GM12878 (cell line): ENCODE measurements around the gene SRC. TPM values are rescaled to one million over a fixed set of nuclear protein-coding genes. Genes with fewer than 3 reads are reported as not detected.
A peak's percentile ranks its signal among the peaks of the same experiment; 100 is the strongest.

Experiments used
- ATAC-seq: fragments of 200-7000 bp; cut with Tn5 transposase; 3 replicates; pipeline ENCODE4 v1.9.1; 2020; ENCODE audit warnings: mild to moderate bottlenecking, moderate library complexity
- BruUV-seq: library from RNA; stranded (reverse); fragments of 400-500 nt; replicated peaks from 2 replicates; lab custom pipeline; 2021; lab: Mats Ljungman, UMichigan
- CTCF ChIA-PET: fragments of 300-600 bp; sonication (Branson Sonifier 250); formaldehyde crosslinking; extraction: SDS; loops from one replicate; lab custom pipeline; 2021; ENCODE audit warnings: inconsistent platforms; lab: Yijun Ruan, JAX
- POLR2A ChIA-PET: fragments of 350-600 bp; formaldehyde crosslinking; extraction: SDS; loops from one replicate; lab custom pipeline; 2021; ENCODE audit warnings: inconsistent platforms; lab: Charles Lee
- RAD21 ChIA-PET: fragments of 300-600 bp; sonication (Branson Sonifier 250); formaldehyde crosslinking; loops from one replicate; lab custom pipeline; 2023; ENCODE audit warnings: antibody characterized with exemption; ENCODE audit not compliant: unreplicated experiment; lab: Charles Lee
- SMC1A ChIA-PET: fragments of 300-600 bp; sonication (Branson Sonifier 250); formaldehyde crosslinking; loops from one replicate; lab custom pipeline; 2023; ENCODE audit not compliant: unreplicated experiment, uncharacterized antibody; lab: Charles Lee
- DNase-seq: peaks from one replicate; pipeline ENCODE4 v3.0.0-alpha.2; 2011; ENCODE audit warnings: low read depth, low spot score
- FAIRE-seq: peaks from 3 replicates; lab custom pipeline; 2011; peaks lifted over from hg19 to GRCh38; lab: Jason Lieb, UNC
- H2AFZ ChIP-seq: 2 replicates; pipeline ENCODE4 v1.6.0; 2011; ENCODE audit warnings: low read depth, low read length, control low read depth; ENCODE audit not compliant: control insufficient read depth
- H3K27ac ChIP-seq: 2 replicates; pipeline ENCODE4 v1.5.1; 2011; ENCODE audit warnings: control low read depth; ENCODE audit not compliant: control insufficient read depth, insufficient read depth
- H3K27me3 ChIP-seq, 2 experiments: replicated peaks in 1 of 2; 2 replicates each; pipeline versions ENCODE4 v1.6.0 to v1.6.1; 2011; ENCODE audit warnings: low read length in 1 of 2; ENCODE audit not compliant: control insufficient read depth in 2 of 2, insufficient read depth in 2 of 2
- H3K36me3 ChIP-seq, 2 experiments: 2 replicates each; pipeline ENCODE4 v1.5.1; 2011; ENCODE audit warnings: low read length in 1 of 2; ENCODE audit not compliant: control insufficient read depth in 2 of 2, insufficient read depth in 2 of 2
- H3K4me1 ChIP-seq: 2 replicates; pipeline ENCODE4 v1.6.1; 2011; ENCODE audit warnings: mild to moderate bottlenecking, low read length, moderate library complexity, mixed read lengths; ENCODE audit not compliant: control insufficient read depth, insufficient read depth
- H3K4me2 ChIP-seq: 2 replicates; pipeline ENCODE4 v1.6.0; 2011; ENCODE audit warnings: control low read depth; ENCODE audit not compliant: control insufficient read depth, insufficient read depth
- H3K4me3 ChIP-seq: fragments of 200-600 bp; sonication (generic); 2 replicates; pipeline ENCODE4 v1.5.1; 2016
- H3K79me2 ChIP-seq: 2 replicates; pipeline ENCODE4 v1.6.0; 2011; ENCODE audit warnings: low read length; ENCODE audit not compliant: control insufficient read depth, insufficient read depth
- H3K9ac ChIP-seq: 2 replicates; pipeline ENCODE4 v1.8.0; 2011; ENCODE audit warnings: low read length, control low read depth, mixed read lengths; ENCODE audit not compliant: control insufficient read depth, insufficient read depth
- H3K9me3 ChIP-seq: replicated peaks from 3 replicates; pipeline ENCODE4 v1.5.1; 2011; ENCODE audit warnings: mild to moderate bottlenecking, low read length; ENCODE audit not compliant: control insufficient read depth, insufficient read depth
- H4K20me1 ChIP-seq: 2 replicates; pipeline ENCODE4 v1.6.0; 2011; ENCODE audit not compliant: control insufficient read depth, insufficient read depth
- NR2C2 ChIP-seq: IDR thresholded peaks from 2 replicates; pipeline ENCODE4 v1.6.1; 2011; ENCODE audit warnings: borderline replicate concordance, low read depth; ENCODE audit not compliant: control insufficient read depth, insufficient read length
- YBX1 ChIP-seq: fragments of 450-650 bp; IDR thresholded peaks from 2 replicates; pipeline ENCODE4 v1.6.1; 2016; ENCODE audit warnings: antibody characterized with exemption
- WGBS: methylation state at CpG from one replicate; pipeline ENCODE4 v1.1.6; 2016; ENCODE audit warnings: low lambda C conversion rate; ENCODE audit not compliant: insufficient replicate concordance, insufficient coverage; ENCODE audit errors: missing lambda C conversion rate; 5-methylcytosine and 5-hydroxymethylcytosine counted together
- in situ Hi-C: fragments of 300-500 bp; cut with MboI; formaldehyde crosslinking; loops from 9 replicates; pipeline ENCODE4 v1.14.3; 2018; ENCODE audit warnings: mixed read lengths
- intact Hi-C: fragments of 100-400 bp; cut with micrococcal nuclease; formaldehyde crosslinking; loops from one replicate; pipeline ENCODE4 v1.14.2; 2022; ENCODE audit not compliant: unreplicated experiment
- polyA plus RNA-seq, 11 experiments: library from polyadenylated mRNA; depleted of rRNA in 4 of 11; unstranded in 6 of 11; stranded (reverse) in 5 of 11; fragments of >200 nt; fragmentation: Nextera tagmentation in 4 of 11; fragmentation: Illumina TruSeq in 1 of 11; extraction: Ambion mirVana in 4 of 11; extraction: Trizol in 1 of 11; gene quantifications; 1 replicate in 1 of 11; 2 replicates in 10 of 11; pipeline versions ENCODE4 v1.2.1 to v1.2.3, GENCODE V29; 2011 to 2016; ENCODE audit warnings: inconsistent platforms in 2 of 11, missing spikeins in 2 of 11, low read depth in 1 of 11
- total RNA-seq, 4 experiments: library from RNA; depleted of rRNA in 3 of 4; stranded (reverse); fragments of >200 nt in 3 of 4; fragmentation: Illumina TruSeq in 1 of 4; extraction: Trizol in 1 of 4; gene quantifications; 2 replicates each; pipeline versions ENCODE4 v1.2.1 to v1.2.3, GENCODE V29; 2013 to 2021
- TF ChIP-seq, protein P1 (sequence below): fragments of 450-650 bp; IDR thresholded peaks from 2 replicates; pipeline ENCODE4 v1.6.1; 2017; ENCODE audit warnings: low read depth, mild to moderate bottlenecking, moderate library complexity

The SRC gene
- total and polyA plus RNA-seq, 10 of the 15 experiments (the other 5 are each of a cell fraction or from before 2014, with no cell fraction given) = 0.60 to 71.3 (median 27.2) TPM

DNA sequence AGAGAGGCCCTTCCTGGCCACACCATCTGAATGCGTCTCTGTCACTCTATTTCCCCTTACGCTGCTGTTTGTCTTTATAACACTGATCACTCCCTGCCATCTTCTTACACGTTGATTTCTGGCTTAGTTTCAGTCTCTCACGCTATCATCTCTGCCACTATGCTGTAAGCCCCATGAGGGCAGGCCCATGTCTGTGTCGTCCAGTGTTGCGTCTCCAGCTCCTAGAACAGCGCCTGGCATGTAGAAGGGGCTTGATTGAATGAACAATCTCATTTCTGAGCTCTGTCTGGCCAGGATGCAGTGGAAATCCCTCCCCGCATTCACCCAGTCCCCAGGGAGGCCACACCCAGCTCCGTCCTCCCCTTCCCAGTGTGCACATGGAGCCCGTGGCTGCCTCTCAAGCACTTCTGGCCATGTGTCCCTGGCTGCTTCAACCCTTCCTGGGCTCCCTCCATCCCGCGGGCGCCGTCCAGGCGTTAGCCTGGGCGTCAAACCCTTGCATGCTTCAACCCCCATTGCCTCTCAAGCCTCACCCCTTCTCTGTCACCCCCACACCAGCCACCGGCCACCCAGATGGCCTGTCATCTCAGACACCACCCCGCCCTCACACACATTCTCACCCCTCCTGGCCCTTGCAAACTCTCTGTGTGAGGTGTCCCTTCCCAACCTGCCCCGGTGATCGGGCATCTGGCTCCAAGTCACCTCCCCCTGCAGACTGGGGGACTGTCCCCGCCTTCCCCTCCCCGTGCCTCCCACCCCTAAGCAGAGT, 71.1 kb downstream of the SRC start (continued):
- no peak for TF ChIP-seq YBX1

DNA sequence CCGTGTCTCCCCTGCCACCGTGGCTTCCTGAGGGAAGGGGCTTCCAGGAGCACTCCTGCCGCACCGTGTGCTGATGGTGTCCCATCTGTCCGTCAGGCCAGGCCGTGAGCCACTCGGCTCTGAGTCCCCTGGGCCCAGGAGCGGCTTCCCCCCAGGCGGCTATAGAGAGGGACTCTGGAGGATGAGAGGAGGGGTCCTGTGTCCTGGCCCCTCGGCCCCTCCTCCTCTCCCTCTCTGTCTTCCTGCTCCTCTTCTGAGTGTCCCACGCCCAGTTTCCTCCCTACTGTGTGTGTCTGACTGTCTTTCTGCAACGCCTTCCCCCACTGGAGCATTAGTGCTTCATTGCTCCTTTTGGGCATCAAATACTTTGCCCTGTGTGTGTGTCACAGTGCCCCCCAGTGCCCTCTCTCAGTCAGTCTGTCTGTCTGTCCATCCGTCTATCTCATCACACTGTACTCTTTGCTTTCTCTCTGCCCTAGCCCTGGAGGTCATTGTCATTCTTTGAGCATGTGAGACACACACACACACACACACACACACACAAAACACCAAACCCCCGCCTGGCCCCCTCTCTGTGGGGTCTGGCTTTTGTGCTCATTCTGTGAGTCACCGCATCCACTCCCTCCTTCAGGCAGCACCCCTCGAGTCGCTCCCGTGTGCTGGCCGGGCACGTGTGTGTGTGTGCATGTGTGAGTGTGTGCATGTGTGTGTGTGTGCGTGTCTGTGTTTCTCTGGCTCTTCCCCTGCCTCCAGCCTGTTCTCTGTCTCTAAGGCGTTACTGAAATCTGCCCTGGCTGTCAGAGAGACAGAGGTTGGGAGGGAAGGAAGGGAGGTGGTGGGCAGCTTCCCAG, 71.9 kb downstream of the SRC start:
- intact Hi-C loops = no loop called here
- Histone ChIP-seq H3K4me2 (no peak overlapping the region), H2AFZ (no peak overlapping the region), H3K4me3 (no peak overlapping the region), H3K27me3 (peaks cover 3 to 7% of the 10 kb centered on the region in 2 experiments; a peak in 3 of 4 replicates), H3K79me2 (no peaks in the 10 kb centered on the region), H3K27ac (no peak overlapping the region), H3K9me3 (no peaks in the 10 kb centered on the region), H4K20me1 (no peaks in the 10 kb centered on the region), H3K9ac (no peak overlapping the region), H3K36me3 (no peaks in the 10 kb centered on the region), H3K4me1 (peaks cover 1% of the 10 kb centered on the region)
- DNase-seq (no peak), FAIRE-seq (no peak), ATAC-seq (peak; percentile 41)
- no TSS peak for BruUV-seq
- in situ Hi-C loops = no loop called here
- TF ChIP-seq NR2C2 = no peak
- TF ChIP-seq, protein P1, sequence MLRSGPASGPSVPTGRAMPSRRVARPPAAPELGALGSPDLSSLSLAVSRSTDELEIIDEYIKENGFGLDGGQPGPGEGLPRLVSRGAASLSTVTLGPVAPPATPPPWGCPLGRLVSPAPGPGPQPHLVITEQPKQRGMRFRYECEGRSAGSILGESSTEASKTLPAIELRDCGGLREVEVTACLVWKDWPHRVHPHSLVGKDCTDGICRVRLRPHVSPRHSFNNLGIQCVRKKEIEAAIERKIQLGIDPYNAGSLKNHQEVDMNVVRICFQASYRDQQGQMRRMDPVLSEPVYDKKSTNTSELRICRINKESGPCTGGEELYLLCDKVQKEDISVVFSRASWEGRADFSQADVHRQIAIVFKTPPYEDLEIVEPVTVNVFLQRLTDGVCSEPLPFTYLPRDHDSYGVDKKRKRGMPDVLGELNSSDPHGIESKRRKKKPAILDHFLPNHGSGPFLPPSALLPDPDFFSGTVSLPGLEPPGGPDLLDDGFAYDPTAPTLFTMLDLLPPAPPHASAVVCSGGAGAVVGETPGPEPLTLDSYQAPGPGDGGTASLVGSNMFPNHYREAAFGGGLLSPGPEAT = no peak
- ChIA-PET POLR2A (no interaction called here), RAD21 (no interaction called here), CTCF (no interaction called here), SMC1A (no interaction called here)
- WGBS = 53% methylated on average over 22 of the region's 22 CpGs
